ENCODE measurements around the gene IMPA2. TPM values are rescaled to one million over a fixed set of nuclear protein-coding genes. Genes with fewer than 3 reads are reported as not detected.

The IMPA2 gene
- total and polyA plus RNA-seq, 2 of the 8 experiments (the other 6 are each of a cell fraction or from before 2014, with no cell fraction given), result 102 to 140 TPM

- Histone ChIP-seq H4K91ac (replicated peaks; ENCODE audit: insufficient read length, low read length) (no peak overlapping the region), H4K20me1 (replicated peaks in 1 of 2; ENCODE audit: control insufficient read depth in 1 of 2, insufficient read depth in 2 of 2, low read length in 2 of 2) (no peaks in the 10 kb centered on the region), H2BK120ac (replicated peaks; ENCODE audit: low read depth, low read length) (no peak overlapping the region), H2BK12ac (ENCODE audit: low read depth, low read length) (no peak overlapping the region), H3K4ac (replicated peaks; ENCODE audit: insufficient read length, low read depth, low read length) (no peak overlapping the region), H4K5ac (ENCODE audit: insufficient read length, low read depth, low read length) (no peak overlapping the region), H3K9ac (replicated peaks in 1 of 4; ENCODE audit: extremely low read depth in 1 of 4, low read depth in 3 of 4, low read length in 3 of 4) (no peak overlapping the region), H3K4me3 (ENCODE audit: extremely low read depth in 1 of 4, insufficient read depth in 2 of 4, low read depth in 3 of 4, low read length in 4 of 4) (no peak overlapping the region), H3K79me1 (ENCODE audit: low read depth, low read length) (no peaks in the 10 kb centered on the region), H3K79me2 (ENCODE audit: control insufficient read depth in 1 of 2, insufficient read depth in 2 of 2, low read length in 2 of 2) (no peaks in the 10 kb centered on the region), H2AFZ (ENCODE audit: low read length) (no peak overlapping the region), H3K27me3 (replicated peaks in 1 of 4; ENCODE audit: control insufficient read depth in 3 of 4, extremely low read depth in 1 of 4, insufficient read depth in 3 of 4, low read length in 3 of 4) (no peaks in the 10 kb centered on the region), H4K8ac (ENCODE audit: extremely low read depth, insufficient read depth, low read length) (no peak overlapping the region), H3K27ac (ENCODE audit: low read depth, low read length) (no peak overlapping the region), H3K4me1 (replicated peaks in 1 of 4; ENCODE audit: control insufficient read depth in 3 of 4, insufficient read depth in 4 of 4, low read length in 3 of 4) (no peaks in the 10 kb centered on the region), H3K23ac (ENCODE audit: insufficient read length) (no peak overlapping the region), H2BK5ac (ENCODE audit: low read depth, low read length) (no peak overlapping the region), H3K9me3 (ENCODE audit: insufficient read depth in 2 of 2, low read depth in 1 of 2, low read length in 1 of 2) (no peaks in the 10 kb centered on the region; a peak in 1 of 4 replicates), H3K4me2 (ENCODE audit: insufficient read depth in 1 of 2, low read depth in 2 of 2, low read length in 2 of 2) (no peak overlapping the region), H2BK15ac (ENCODE audit: low read length) (no peak overlapping the region), H3K23me2 (ENCODE audit: low read depth, low read length) (0 out of 2 replicates have a peak, but pooled peaks cover 1% of the 10 kb centered on the region), H3K56ac (replicated peaks; ENCODE audit: insufficient read length, low read depth, low read length) (no peak overlapping the region), H3K18ac (ENCODE audit: extremely low read depth, low read length) (no peak overlapping the region), H3K36me3 (ENCODE audit: control insufficient read depth in 2 of 4, insufficient read depth in 4 of 4, low read length in 3 of 4) (no peaks in the 10 kb centered on the region), H2BK20ac (ENCODE audit: low read length) (no peak overlapping the region), H3K14ac (ENCODE audit: insufficient read length) (no peak overlapping the region), H2AK5ac (ENCODE audit: low read depth, low read length) (no peak overlapping the region)
- FAIRE-seq (no peak), DNase-seq (ENCODE audit: low read depth in 1 of 2, low spot score in 2 of 2) (no peak)
- ChIA-PET POLR2A (ENCODE audit: partially characterized antibody) (no interaction called here), CTCF (ENCODE audit: partially characterized antibody) (interaction anchor here (1.0 to 3.0 kb wide), 4 partner anchors 8 to 174 kb away, joined by 3 to 7 read pairs (median 4); no protein-coding TSS in a partner anchor)
- 92% methylated on average over 17 of the region's 26 CpGs; no CpG with 5 or more reads in 1 of the 2 experiments for WGBS, 2 experiments (ENCODE audit: extremely low coverage in 1 of 2, insufficient coverage in 1 of 2, insufficient read length in 1 of 2, insufficient replicate concordance in 2 of 2, low coverage in 1 of 2, low lambda C conversion rate in 2 of 2, missing lambda C conversion rate in 1 of 2)
- TF ChIP-seq POLR2A (IDR thresholded peaks at IDR 0.05; ENCODE audit: control extremely low read depth in 1 of 2, low read depth in 2 of 2, low read length in 2 of 2) (no peak), JUND (IDR thresholded peaks at IDR 0.05; ENCODE audit: low read length) (no peak), BRCA1 (IDR thresholded peaks at IDR 0.05; ENCODE audit: low read depth, low read length) (no peak), EGR1 (IDR thresholded peaks at IDR 0.05; ENCODE audit: borderline replicate concordance, low read depth, low read length) (no peak), ASH2L (IDR thresholded peaks at IDR 0.05; ENCODE audit: low read length) (no peak), KDM1A (IDR thresholded peaks at IDR 0.05; ENCODE audit: borderline replicate concordance, low read length) (no peak), CTCF (IDR thresholded peaks at IDR 0.05; ENCODE audit: control extremely low read depth in 1 of 3, insufficient read depth in 1 of 3, low read depth in 1 of 3, low read length in 3 of 3) (no peak), BACH1 (IDR thresholded peaks at IDR 0.05; ENCODE audit: low read length) (no peak), CHD2 (IDR thresholded peaks at IDR 0.05; ENCODE audit: low read length) (no peak), POLR2AphosphoS5 (IDR thresholded peaks at IDR 0.05; ENCODE audit: low read depth, low read length) (no peak), MAFK (IDR thresholded peaks at IDR 0.05; ENCODE audit: low read depth, low read length) (no peak), CBX5 (IDR thresholded peaks at IDR 0.05; ENCODE audit: low read depth, low read length) (no peak), RNF2 (IDR thresholded peaks at IDR 0.05; ENCODE audit: borderline replicate concordance, low read depth, low read length, missing control alignments, poor library complexity, severe bottlenecking) (no peak)
Observed at GRCh38 chr18:12067671-12068070, 86.4 kb downstream of the IMPA2 start.

All from H1 (cell line).